OCI-LY3 (cell line): Measurements from ENCODE around the gene UCN3.

Experiments used
- CTCF ChIP-seq: fragments of 200-600, 300-600 bp; sonication (generic); IDR thresholded peaks from 2 replicates; pipeline ENCODE4 v1.5.1; 2014; ENCODE audit warnings: antibody characterized with exemption, low read length, low read depth
- EZH2phosphoT487 ChIP-seq: fragments of 200-600 bp; shearing (Covaris generic); IDR thresholded peaks from 2 replicates; pipeline ENCODE4 v1.6.1; 2018; ENCODE audit warnings: antibody characterized with exemption, mixed run types, low read depth

GRCh38 chr10:5393529-5393928 is 28.8 kb downstream of the UCN3 start:
- no peak for TF ChIP-seq CTCF
- TF ChIP-seq EZH2phosphoT487: no peak
